Stimulated activated CD4-positive, alpha-beta T cell treated with anti-CD3 and anti-CD28 coated beads, Interleukin-12 subunit alpha, Interleukin-12 subunit beta, amount 100 ng/mL, for 48 hours (primary cell): ENCODE results near the gene CROCC2.

ENCODE experiments used
- DNase-seq, 3 donors: peaks; one replicate each; pipeline ENCODE4 v3.0.0-alpha.2; 2020; ENCODE audit warnings: low read depth in 2 of 3, low spot score in 1 of 3

Gene CROCC2

GRCh38 chr2:240932724-240933047 is 26.6 kb downstream of the CROCC2 start:
- no peak for DNase-seq

- DNase-seq: no peak
Measured at GRCh38 chr2:240933048-240933965, 27.2 kb downstream of the CROCC2 start.

- DNase-seq: no peak
Measured at GRCh38 chr2:240933966-240934700, 28.0 kb downstream of the CROCC2 start.

DNA sequence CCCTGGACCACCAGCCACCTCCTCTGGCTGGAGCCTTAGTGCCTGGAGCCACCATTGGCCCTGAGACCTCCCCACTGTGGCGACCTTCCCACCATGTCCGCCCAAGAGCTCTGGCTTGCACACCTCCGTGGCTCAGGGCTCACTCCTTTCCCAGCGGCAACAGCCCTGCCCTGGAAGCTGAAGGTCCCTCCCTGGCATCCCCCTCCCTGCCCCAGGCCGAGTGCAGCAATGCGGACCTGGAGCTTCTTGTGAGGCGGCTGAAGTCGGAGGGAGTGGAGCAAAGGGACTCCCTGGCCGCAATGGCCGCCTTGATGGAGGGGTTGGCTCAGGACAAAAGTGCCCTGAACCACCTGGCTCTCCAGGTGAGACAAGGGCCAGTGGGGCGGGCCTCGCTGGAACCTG is 28.6 kb downstream of the CROCC2 start:
- no peak for DNase-seq

GRCh38 chr2:240935103-240935876 is 29.2 kb downstream of the CROCC2 start:
- DNase-seq: no peak

DNA sequence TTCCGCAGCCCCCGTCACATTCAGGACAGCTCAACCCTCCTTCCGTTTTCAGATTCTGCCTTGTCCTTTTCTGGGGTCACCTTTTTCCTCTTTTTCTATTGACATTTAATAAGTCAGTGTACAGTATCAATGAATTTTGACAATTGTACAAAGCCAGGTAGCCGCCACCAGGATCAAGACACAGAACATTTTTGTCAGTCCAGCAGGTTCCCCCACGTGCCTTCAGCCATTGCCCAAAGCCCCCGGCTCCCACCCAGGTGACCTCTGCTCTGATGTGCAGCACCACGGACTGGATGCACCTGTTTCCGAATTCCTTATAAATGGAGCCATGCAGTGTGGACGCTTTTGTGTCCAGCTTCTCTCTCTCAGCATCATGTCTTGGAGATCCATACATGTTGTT is 30.0 kb downstream of the CROCC2 start:
- no peak for DNase-seq

DNA sequence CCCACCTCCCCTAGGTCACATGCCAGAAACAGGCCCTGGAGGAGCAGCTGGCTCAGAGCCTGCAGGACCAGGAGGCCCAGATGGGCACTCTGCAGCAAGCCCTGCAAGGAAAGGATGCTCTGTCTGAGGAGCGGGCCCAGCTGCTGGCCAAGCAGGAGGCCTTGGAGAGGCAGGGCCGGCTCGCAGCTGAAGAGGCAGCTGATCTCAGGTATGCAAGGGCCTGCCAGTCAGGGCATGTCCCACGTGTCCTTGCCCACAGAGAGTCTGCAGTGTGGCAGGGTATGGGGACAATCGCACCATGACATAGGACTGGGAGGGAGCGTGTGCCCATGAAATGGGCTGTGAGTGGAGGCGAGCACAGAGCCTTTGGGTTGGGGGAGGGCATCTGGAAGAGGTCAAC is 39.9 kb downstream of the CROCC2 start:
- no peak for DNase-seq

DNA sequence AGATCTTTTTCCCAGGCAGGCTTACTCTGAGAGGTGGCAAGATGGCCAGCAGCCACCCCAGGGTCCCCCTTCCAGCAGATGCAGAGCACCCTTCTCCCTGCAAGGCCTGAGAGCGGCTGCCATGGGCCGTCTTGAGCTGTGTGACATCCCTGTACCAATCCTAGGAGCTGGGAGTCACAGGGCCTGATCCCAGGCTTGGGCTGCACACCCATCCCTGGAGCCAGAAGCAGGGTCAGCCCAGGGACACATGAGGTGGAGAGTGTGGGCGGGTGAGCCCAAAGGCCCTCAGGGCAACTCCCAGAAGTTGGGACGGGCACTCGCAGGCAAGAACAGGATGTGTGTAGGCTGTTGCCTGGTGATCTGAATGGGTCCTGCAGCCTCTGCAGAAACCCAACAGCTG is 40.5 kb downstream of the CROCC2 start:
- DNase-seq: no peak

DNA sequence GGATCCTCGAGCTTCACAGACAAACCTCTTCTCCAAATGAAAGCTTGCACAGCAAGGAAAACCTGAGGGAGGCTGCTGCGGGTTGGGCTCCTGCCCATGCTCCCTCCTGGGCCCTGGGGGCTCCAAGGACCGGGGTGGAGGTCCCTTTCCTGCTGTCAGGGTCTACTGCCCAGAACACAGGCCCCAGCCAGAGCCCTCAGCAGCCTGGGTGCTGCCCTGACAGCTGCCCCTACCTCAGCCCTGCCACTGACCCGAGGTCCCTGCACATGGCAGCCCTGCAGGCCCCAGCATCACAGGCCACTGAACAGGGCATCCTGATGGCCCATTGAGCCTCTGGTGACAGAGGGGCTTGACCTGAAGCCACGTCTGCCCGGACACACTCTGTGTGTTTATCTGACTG is 41.0 kb downstream of the CROCC2 start:
- DNase-seq: no peak

DNA sequence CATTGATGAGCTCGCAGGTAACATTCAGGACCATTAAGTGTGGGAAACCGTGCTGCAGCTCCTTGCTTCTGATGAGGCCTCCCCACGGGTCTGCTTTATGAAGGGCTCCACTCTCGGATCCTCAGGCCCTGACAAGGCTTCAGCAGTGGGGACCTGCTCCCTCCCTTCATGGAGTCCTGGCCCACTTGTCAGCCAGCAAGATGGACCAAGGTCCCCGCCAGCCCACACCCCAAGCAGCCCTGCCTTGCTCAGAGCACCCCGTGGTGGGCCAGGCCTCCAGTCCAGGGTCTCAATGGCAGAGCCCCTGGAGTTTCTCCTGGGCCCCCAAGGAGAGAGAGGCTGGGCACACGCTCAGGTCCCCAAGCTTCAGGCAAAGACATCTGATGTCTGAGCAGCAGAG is 41.5 kb downstream of the CROCC2 start:
- DNase-seq: no peak

- no peak for DNase-seq
Measured at GRCh38 chr2:240948086-240948485, 42.0 kb downstream of the CROCC2 start.

- no peak for DNase-seq
Measured at GRCh38 chr2:240948905-240949790, 43.0 kb downstream of the CROCC2 start.

- DNase-seq: no peak
Measured at GRCh38 chr2:240949791-240950705, 43.9 kb downstream of the CROCC2 start.

DNA sequence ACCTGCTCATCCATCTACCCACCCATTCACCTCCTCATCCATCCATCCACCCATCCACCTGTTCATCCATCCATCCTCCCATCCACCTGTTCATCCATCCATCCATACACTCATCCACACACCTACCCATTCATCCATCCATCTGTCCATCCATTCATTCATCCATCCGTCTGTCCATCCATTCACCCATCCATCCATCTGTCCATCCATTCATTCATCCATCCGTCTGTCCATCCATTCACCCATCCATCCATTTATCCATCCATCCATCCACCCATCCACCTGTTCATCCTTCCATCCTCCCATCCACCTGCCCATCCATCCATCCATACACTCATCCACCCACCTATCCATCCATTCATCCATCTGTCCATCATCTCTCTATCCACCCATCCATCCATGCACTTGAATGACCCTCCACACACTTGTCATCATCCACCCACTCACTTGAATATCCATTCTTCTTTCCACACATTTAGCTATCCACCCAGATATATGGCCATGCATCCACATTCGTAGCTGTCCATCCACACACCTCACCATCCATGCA is 45.0 kb downstream of the CROCC2 start:
- no peak for DNase-seq

GRCh38 chr2:240952496-240953246 is 46.5 kb downstream of the CROCC2 start:
- no peak for DNase-seq

- DNase-seq: no peak
Measured at GRCh38 chr2:240953426-240954410, 47.6 kb downstream of the CROCC2 start.
